H9 (cell line): ENCODE results near the gene ORAI2. TPM values are rescaled to one million over a fixed set of nuclear protein-coding genes. Genes with fewer than 3 reads are reported as not detected.

Experiments
- DNase-seq: peaks from one replicate; pipeline ENCODE4 v3.0.0-alpha.2; 2017
- H2AFZ ChIP-seq: one replicate; pipeline ENCODE4 v1.6.1; 2013; ENCODE audit warnings: mild to moderate bottlenecking, low read length, control low read depth, moderate library complexity
- H2AK5ac ChIP-seq: 2 replicates; pipeline ENCODE4 v1.6.1; 2013; ENCODE audit warnings: low read length, control low read depth, mixed read lengths; ENCODE audit not compliant: insufficient read length
- H2BK120ac ChIP-seq: one replicate; pipeline ENCODE4 v1.6.1; 2013; ENCODE audit warnings: low read depth, mild to moderate bottlenecking, low read length, control low read depth, inconsistent platforms; ENCODE audit not compliant: poor library complexity, severe bottlenecking
- H2BK12ac ChIP-seq: 2 replicates; pipeline ENCODE4 v1.6.1; 2013; ENCODE audit warnings: low read length, control low read depth, mixed read lengths, low read depth; ENCODE audit not compliant: insufficient read length
- H2BK15ac ChIP-seq: 2 replicates; pipeline ENCODE4 v1.6.1; 2013; ENCODE audit warnings: low read depth, low read length, control low read depth
- H2BK20ac ChIP-seq: one replicate; pipeline ENCODE4 v1.6.1; 2013; ENCODE audit warnings: low read depth, mild to moderate bottlenecking, low read length, control low read depth, inconsistent platforms; ENCODE audit not compliant: poor library complexity, severe bottlenecking
- H2BK5ac ChIP-seq: 2 replicates; pipeline ENCODE4 v1.6.1; 2013; ENCODE audit warnings: low read length, control low read depth, mixed read lengths; ENCODE audit not compliant: insufficient read length
- H3K14ac ChIP-seq: 2 replicates; pipeline ENCODE4 v1.6.1; 2013; ENCODE audit warnings: low read length, control low read depth; ENCODE audit not compliant: insufficient read depth
- H3K18ac ChIP-seq: 2 replicates; pipeline ENCODE4 v1.6.1; 2013; ENCODE audit warnings: low read depth, mild to moderate bottlenecking, mixed read lengths, low read length, control low read depth; ENCODE audit not compliant: insufficient read length
- H3K23ac ChIP-seq: 2 replicates; pipeline ENCODE4 v1.6.1; 2013; ENCODE audit warnings: low read length, control low read depth, mixed read lengths, low read depth; ENCODE audit not compliant: insufficient read length
- H3K23me2 ChIP-seq: 2 replicates; pipeline ENCODE4 v1.6.1; 2013; ENCODE audit warnings: low read depth, mild to moderate bottlenecking, mixed read lengths, low read length, control low read depth; ENCODE audit not compliant: insufficient read length, poor library complexity, severe bottlenecking
- H3K27ac ChIP-seq: 2 replicates; pipeline ENCODE4 v1.5.1; 2013; ENCODE audit warnings: low read length, control low read depth, mixed read lengths, low read depth; ENCODE audit not compliant: insufficient read length
- H3K27me3 ChIP-seq: 2 replicates; pipeline ENCODE4 v1.6.1; 2013; ENCODE audit warnings: low read length, control low read depth, inconsistent platforms; ENCODE audit not compliant: insufficient read depth
- H3K4ac ChIP-seq: 2 replicates; pipeline ENCODE4 v1.6.1; 2013; ENCODE audit warnings: low read depth, mild to moderate bottlenecking, control low read depth, inconsistent platforms, low read length, moderate library complexity
- H3K4me1 ChIP-seq: 2 replicates; pipeline ENCODE4 v1.6.1; 2013; ENCODE audit warnings: low read length, control low read depth, inconsistent platforms; ENCODE audit not compliant: insufficient read depth
- H3K4me2 ChIP-seq: 2 replicates; pipeline ENCODE4 v1.6.1; 2013; ENCODE audit warnings: low read length, control low read depth, mixed read lengths; ENCODE audit not compliant: insufficient read length, insufficient read depth
- H3K56ac ChIP-seq: 2 replicates; pipeline ENCODE4 v1.6.1; 2013; ENCODE audit warnings: low read depth, mild to moderate bottlenecking, mixed read lengths, low read length, control low read depth; ENCODE audit not compliant: insufficient read length
- H3K79me1 ChIP-seq: 2 replicates; pipeline ENCODE4 v1.6.1; 2013; ENCODE audit warnings: low read depth, mild to moderate bottlenecking, moderate library complexity, low read length, control low read depth, inconsistent platforms; ENCODE audit not compliant: insufficient read depth, poor library complexity, severe bottlenecking
- H3K79me2 ChIP-seq: 2 replicates; pipeline ENCODE4 v1.6.1; 2013; ENCODE audit warnings: low read length, control low read depth, inconsistent platforms; ENCODE audit not compliant: insufficient read depth
- H3K9ac ChIP-seq: 2 replicates; pipeline ENCODE4 v1.6.1; 2013; ENCODE audit warnings: low read length, control low read depth, mixed read lengths; ENCODE audit not compliant: insufficient read length; ENCODE audit errors: extremely low read depth
- H3K9me3 ChIP-seq: one replicate; pipeline ENCODE4 v1.6.1; 2013; ENCODE audit warnings: low read depth, low read length, inconsistent platforms; ENCODE audit not compliant: control insufficient read depth
- H3T11ph ChIP-seq: one replicate; pipeline ENCODE4 v1.6.1; 2013; ENCODE audit warnings: mild to moderate bottlenecking, low read length, control low read depth, inconsistent platforms
- H4K20me1 ChIP-seq: one replicate; pipeline ENCODE4 v1.6.1; 2013; ENCODE audit not compliant: control insufficient read depth, insufficient read length, insufficient read depth
- H4K5ac ChIP-seq: 2 replicates; pipeline ENCODE4 v1.6.1; 2013; ENCODE audit warnings: low read depth, mild to moderate bottlenecking, mixed read lengths, low read length, control low read depth; ENCODE audit not compliant: insufficient read length
- H4K8ac ChIP-seq: replicated peaks from 2 replicates; pipeline ENCODE4 v1.6.1; 2013; ENCODE audit warnings: low read length, control low read depth, mixed read lengths, low read depth; ENCODE audit not compliant: insufficient read length
- H4K91ac ChIP-seq: 2 replicates; pipeline ENCODE4 v1.6.1; 2013; ENCODE audit warnings: low read depth, mild to moderate bottlenecking, moderate library complexity, mixed read lengths, low read length, control low read depth; ENCODE audit not compliant: insufficient read length
- H3K27ac Mint-ChIP-seq, 3 experiments: 2 replicates in 2 of 3; 3 replicates in 1 of 3; pipeline ENCODE4 v1.8.0; 2020 to 2021; ENCODE audit warnings: mixed read lengths in 3 of 3, mild to moderate bottlenecking in 1 of 3, moderate library complexity in 1 of 3
- H3K27me3 Mint-ChIP-seq: 2 replicates; pipeline ENCODE4 v1.8.0; 2021; ENCODE audit warnings: low read depth, mild to moderate bottlenecking, moderate library complexity, mixed read lengths
- H3K36me3 Mint-ChIP-seq, 3 experiments: 2 replicates in 2 of 3; 3 replicates in 1 of 3; pipeline ENCODE4 v1.8.0; 2020 to 2021; ENCODE audit warnings: low read depth in 3 of 3, mixed read lengths in 3 of 3; ENCODE audit not compliant: insufficient read depth in 1 of 3
- H3K4me1 Mint-ChIP-seq, 2 experiments: 2 replicates each; pipeline ENCODE4 v1.8.0; 2020; ENCODE audit warnings: mixed read lengths in 2 of 2
- H3K4me3 Mint-ChIP-seq, 2 experiments: 2 replicates in 1 of 2; 3 replicates in 1 of 2; pipeline ENCODE4 v1.8.0; 2020 to 2021; ENCODE audit warnings: mild to moderate bottlenecking in 2 of 2, mixed read lengths in 2 of 2, moderate library complexity in 1 of 2
- H3K9me3 Mint-ChIP-seq, 2 experiments: 2 replicates in 1 of 2; 3 replicates in 1 of 2; pipeline ENCODE4 v1.8.0; 2020; ENCODE audit warnings: mild to moderate bottlenecking in 2 of 2, mixed read lengths in 2 of 2, moderate library complexity in 1 of 2
- WGBS: extraction: QIAGEN DNeasy Blood & Tissue Kit; methylation state at CpG from one replicate; pipeline ENCODE4 v1.1.7; 2013; ENCODE audit warnings: missing lambda C conversion rate, low lambda C conversion rate, mixed read lengths; ENCODE audit not compliant: insufficient read length; ENCODE audit errors: extremely low coverage; 5-methylcytosine and 5-hydroxymethylcytosine counted together
- total RNA-seq: library from RNA; stranded (reverse); gene quantifications from 2 replicates; pipeline ENCODE4 v1.2.1, GENCODE V29; 2021
- TF ChIP-seq, protein P1 (sequence below): fragments of 200-600 bp; sonication (generic); conservative IDR thresholded peaks from 3 replicates; pipeline ENCODE4 v1.8.0; 2021; ENCODE audit warnings: antibody characterized with exemption, mild to moderate bottlenecking

The ORAI2 gene
- total RNA-seq, 1 experiment from 2014 or later: 26.6 TPM

DNA sequence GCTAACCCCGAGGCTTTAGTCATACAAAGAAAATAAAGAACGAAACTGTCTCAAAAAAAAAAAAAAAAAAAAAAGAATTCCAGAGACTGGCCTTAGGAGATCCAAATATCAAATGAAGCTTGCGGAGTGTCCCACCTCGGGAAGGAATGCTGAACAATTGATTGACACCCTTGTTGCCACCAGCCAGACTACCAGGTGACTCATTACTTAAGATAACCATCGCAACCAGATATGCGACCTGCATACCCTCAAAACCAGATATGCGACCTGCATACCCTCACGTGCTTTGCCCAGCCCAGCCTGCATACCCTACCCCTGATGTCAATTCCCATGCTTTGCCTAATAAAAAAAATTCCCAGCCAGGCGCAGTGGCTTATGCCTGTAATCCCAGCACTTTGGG lies 39.9 kb upstream of the ORAI2 start:
- Histone ChIP-seq H2BK120ac (no peak overlapping the region), H4K91ac (no peak overlapping the region), H3K18ac (no peak overlapping the region), H3T11ph (no peak overlapping the region), H3K27ac (no peak overlapping the region), H3K23ac (no peak overlapping the region), H4K20me1 (no peaks in the 10 kb centered on the region), H3K4me1 (no peaks in the 10 kb centered on the region), H3K9ac (no peak overlapping the region), H2BK15ac (no peak overlapping the region), H2BK20ac (no peak overlapping the region), H4K5ac (no peak overlapping the region), H3K79me2 (peaks cover 1% of the 10 kb centered on the region; the same call in 1 of the 2 replicates), H2BK12ac (no peak overlapping the region), H3K14ac (no peak overlapping the region), H3K79me1 (peaks cover 3% of the 10 kb centered on the region), H3K4ac (no peak overlapping the region), H2BK5ac (no peak overlapping the region), H2AFZ (no peak overlapping the region), H2AK5ac (no peak overlapping the region), H3K23me2 (peaks cover 9% of the 10 kb centered on the region), H3K4me2 (no peak overlapping the region), H3K56ac (no peak overlapping the region), H3K27me3 (no peaks in the 10 kb centered on the region), H4K8ac (no peak overlapping the region), H3K9me3 (no peaks in the 10 kb centered on the region)
- H3K4me3 Mint-ChIP-seq: no peak overlapping the region
- H3K4me1 Mint-ChIP-seq: peaks cover 11 to 12% of the 10 kb centered on the region in 2 experiments
- DNase-seq: no peak
- no peaks in the 10 kb centered on the region; a peak in 1 of 5 replicates for H3K9me3 Mint-ChIP-seq
- no peak overlapping the region for H3K27ac Mint-ChIP-seq
- peaks cover 12 to 33% (median 23%) of the 10 kb centered on the region in 3 experiments; a peak in 6 of 7 replicates for H3K36me3 Mint-ChIP-seq
- no peaks in the 10 kb centered on the region; the same call in 1 of the 2 replicates for H3K27me3 Mint-ChIP-seq
- no CpG with 5 or more reads among the region's 9 CpGs for WGBS
- TF ChIP-seq, protein P1, sequence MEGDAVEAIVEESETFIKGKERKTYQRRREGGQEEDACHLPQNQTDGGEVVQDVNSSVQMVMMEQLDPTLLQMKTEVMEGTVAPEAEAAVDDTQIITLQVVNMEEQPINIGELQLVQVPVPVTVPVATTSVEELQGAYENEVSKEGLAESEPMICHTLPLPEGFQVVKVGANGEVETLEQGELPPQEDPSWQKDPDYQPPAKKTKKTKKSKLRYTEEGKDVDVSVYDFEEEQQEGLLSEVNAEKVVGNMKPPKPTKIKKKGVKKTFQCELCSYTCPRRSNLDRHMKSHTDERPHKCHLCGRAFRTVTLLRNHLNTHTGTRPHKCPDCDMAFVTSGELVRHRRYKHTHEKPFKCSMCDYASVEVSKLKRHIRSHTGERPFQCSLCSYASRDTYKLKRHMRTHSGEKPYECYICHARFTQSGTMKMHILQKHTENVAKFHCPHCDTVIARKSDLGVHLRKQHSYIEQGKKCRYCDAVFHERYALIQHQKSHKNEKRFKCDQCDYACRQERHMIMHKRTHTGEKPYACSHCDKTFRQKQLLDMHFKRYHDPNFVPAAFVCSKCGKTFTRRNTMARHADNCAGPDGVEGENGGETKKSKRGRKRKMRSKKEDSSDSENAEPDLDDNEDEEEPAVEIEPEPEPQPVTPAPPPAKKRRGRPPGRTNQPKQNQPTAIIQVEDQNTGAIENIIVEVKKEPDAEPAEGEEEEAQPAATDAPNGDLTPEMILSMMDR: no peak
